ENCODE data around the gene TMEM204.

TMEM204 gene

GRCh38 chr16:1534021-1535020 lies 855 bp downstream of the TMEM204 start:
- Mint-ChIP-seq H3K4me1 (peaks cover 27% of the 10 kb centered on the region), H3K27ac (peak overlapping the region; percentile 72), H3K9me3 (no peaks in the 10 kb centered on the region), H3K4me3 (no peak overlapping the region), H3K36me3 (ENCODE audit: low read depth) (no peaks in the 10 kb centered on the region), H3K27me3 (ENCODE audit: low read depth, poor library complexity) (peaks cover 9% of the 10 kb centered on the region)
- DNase-seq, result peak; percentile 10
- TF ChIP-seq CTCF (IDR thresholded peaks at IDR 0.05), result no peak

GRCh38 chr16:1535391-1536291 lies 2.2 kb downstream of the TMEM204 start:
- H3K27ac Mint-ChIP-seq, result no peak overlapping the region
- no peak for TF ChIP-seq CTCF (IDR thresholded peaks at IDR 0.05)
- peaks cover 27% of the 10 kb centered on the region for H3K4me1 Mint-ChIP-seq
- DNase-seq, result peak; percentile 20
- H3K27me3 Mint-ChIP-seq (ENCODE audit: low read depth, poor library complexity), result peaks cover 6% of the 10 kb centered on the region
- no peaks in the 10 kb centered on the region for H3K36me3 Mint-ChIP-seq (ENCODE audit: low read depth)
- H3K9me3 Mint-ChIP-seq, result no peaks in the 10 kb centered on the region
- H3K4me3 Mint-ChIP-seq, result no peak overlapping the region

DNA sequence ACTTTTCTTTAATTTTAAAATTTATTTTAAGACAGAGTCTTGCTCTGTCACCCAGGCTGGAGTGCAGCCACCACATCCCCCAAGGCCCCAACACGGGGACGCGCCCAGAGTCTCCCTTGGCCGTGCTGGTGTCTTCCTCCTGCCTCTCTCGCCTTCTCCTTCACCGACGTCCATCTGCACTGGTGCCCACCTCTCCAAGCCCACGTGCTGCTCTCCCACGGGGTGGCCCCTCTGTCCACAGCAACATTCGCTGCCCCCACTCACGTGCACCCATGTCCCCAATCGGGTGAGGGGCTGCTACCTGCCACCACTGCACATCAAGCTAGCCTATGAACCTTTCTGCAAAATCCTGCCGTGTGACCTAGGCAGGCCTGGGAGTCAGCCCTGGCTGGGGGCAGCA lies 3.1 kb downstream of the TMEM204 start:
- Mint-ChIP-seq H3K27ac (peak overlapping the region; percentile 97), H3K4me1 (peaks cover 22% of the 10 kb centered on the region), H3K27me3 (ENCODE audit: low read depth, poor library complexity) (no peaks in the 10 kb centered on the region), H3K9me3 (no peaks in the 10 kb centered on the region), H3K4me3 (no peak overlapping the region), H3K36me3 (ENCODE audit: low read depth) (no peaks in the 10 kb centered on the region)
- DNase-seq, result no peak
- TF ChIP-seq CTCF (IDR thresholded peaks at IDR 0.05), result no peak

DNA sequence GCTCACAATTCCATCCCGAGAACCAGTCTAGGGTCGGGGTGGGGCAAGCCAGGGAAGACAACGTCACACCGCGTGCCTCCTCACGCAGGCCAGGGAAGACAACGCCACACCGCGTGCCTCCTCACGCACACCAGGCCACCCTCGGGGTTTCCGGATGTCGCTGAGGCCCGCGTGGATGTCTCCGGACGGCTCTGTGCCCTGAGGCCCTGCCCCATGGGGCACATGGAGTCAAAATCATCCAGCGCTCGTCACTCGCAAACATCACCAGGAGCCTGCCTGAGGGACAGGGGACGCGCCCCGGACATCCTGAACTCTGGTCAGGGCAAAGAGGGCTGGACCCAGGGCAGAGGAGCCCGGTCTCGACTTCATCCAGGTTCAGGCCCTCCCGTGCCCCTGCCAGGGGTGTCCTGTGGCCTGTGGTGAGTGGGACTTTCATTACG lies 3.7 kb downstream of the TMEM204 start:
- Mint-ChIP-seq H3K4me3 (no peak overlapping the region), H3K9me3 (no peaks in the 10 kb centered on the region), H3K36me3 (ENCODE audit: low read depth) (no peaks in the 10 kb centered on the region), H3K27ac (peak overlapping the region; percentile 97), H3K27me3 (ENCODE audit: low read depth, poor library complexity) (no peaks in the 10 kb centered on the region), H3K4me1 (peaks cover 24% of the 10 kb centered on the region)
- peak; percentile 0 for DNase-seq
- no peak for TF ChIP-seq CTCF (IDR thresholded peaks at IDR 0.05)

- H3K4me3 Mint-ChIP-seq, result no peak overlapping the region
- no peaks in the 10 kb centered on the region for H3K9me3 Mint-ChIP-seq
- H3K36me3 Mint-ChIP-seq (ENCODE audit: low read depth), result no peaks in the 10 kb centered on the region
- H3K4me1 Mint-ChIP-seq, result peaks cover 30% of the 10 kb centered on the region
- H3K27ac Mint-ChIP-seq, result peak overlapping the region; percentile 78
- DNase-seq, result no peak
- TF ChIP-seq CTCF (IDR thresholded peaks at IDR 0.05), result no peak
- H3K27me3 Mint-ChIP-seq (ENCODE audit: low read depth, poor library complexity), result no peaks in the 10 kb centered on the region
Observed at GRCh38 chr16:1537763-1538289, 4.4 kb downstream of the TMEM204 start.
